Measurements from ENCODE around the gene ANAPC7.

DNA sequence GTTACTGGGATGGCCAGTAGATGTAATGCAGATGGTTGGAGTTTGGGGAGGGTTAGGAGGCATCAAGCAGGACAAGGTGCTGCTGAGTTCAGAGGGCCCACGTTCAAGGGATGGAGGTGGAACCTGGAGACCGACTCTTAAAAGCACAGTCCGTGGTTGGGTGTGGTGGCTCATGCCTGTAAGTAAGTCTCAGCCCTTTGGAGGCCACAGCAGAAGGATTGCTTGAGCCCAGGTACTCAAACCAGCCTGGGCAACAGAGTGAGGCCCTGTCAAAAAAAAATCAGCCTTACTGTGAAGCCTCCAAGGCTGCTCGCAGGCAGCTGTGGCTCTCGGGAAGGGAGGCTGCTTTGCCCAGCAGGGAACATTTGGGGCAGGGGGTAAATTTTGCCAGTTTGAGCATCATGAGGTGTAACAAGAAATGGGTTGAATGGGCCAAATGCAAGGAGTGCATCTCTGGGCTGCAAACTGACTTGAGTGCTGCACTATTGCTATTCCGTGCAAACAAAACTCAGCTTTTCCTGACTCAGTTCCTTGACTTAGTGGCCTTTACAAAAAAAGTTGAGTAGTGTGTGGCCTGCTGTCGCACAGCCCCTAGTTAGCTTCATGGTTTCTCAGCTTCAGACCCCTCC lies 55.0 kb downstream of the ANAPC7 start:
- TF ChIP-seq, protein P1, sequence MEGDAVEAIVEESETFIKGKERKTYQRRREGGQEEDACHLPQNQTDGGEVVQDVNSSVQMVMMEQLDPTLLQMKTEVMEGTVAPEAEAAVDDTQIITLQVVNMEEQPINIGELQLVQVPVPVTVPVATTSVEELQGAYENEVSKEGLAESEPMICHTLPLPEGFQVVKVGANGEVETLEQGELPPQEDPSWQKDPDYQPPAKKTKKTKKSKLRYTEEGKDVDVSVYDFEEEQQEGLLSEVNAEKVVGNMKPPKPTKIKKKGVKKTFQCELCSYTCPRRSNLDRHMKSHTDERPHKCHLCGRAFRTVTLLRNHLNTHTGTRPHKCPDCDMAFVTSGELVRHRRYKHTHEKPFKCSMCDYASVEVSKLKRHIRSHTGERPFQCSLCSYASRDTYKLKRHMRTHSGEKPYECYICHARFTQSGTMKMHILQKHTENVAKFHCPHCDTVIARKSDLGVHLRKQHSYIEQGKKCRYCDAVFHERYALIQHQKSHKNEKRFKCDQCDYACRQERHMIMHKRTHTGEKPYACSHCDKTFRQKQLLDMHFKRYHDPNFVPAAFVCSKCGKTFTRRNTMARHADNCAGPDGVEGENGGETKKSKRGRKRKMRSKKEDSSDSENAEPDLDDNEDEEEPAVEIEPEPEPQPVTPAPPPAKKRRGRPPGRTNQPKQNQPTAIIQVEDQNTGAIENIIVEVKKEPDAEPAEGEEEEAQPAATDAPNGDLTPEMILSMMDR (IDR thresholded peaks at IDR 0.05): no peak
- no peak for TF ChIP-seq POLR2A (IDR thresholded peaks at IDR 0.05)
